ENCODE measurements around the gene TANC1.

Gene TANC1

GRCh38 chr2:159088906-159089305 lies 120.5 kb downstream of the TANC1 start:
- Histone ChIP-seq H3K18ac (ENCODE audit: low read length) (no peak overlapping the region), H3K27ac (ENCODE audit: low read depth, low read length) (no peak overlapping the region), H3K4me2 (ENCODE audit: low read length) (no peak overlapping the region), H2AFZ (ENCODE audit: insufficient read depth, low read length, poor library complexity) (no peak overlapping the region), H3K14ac (ENCODE audit: low read length) (no peak overlapping the region), H4K91ac (ENCODE audit: low read depth, low read length) (no peak overlapping the region), H3K79me2 (ENCODE audit: control insufficient read depth, insufficient read depth, low read length, poor library complexity) (no peaks in the 10 kb centered on the region), H3K79me1 (ENCODE audit: low read length) (peaks cover 2% of the 10 kb centered on the region), H2AK5ac (ENCODE audit: low read length) (no peak overlapping the region), H3K27me3 (ENCODE audit: insufficient read depth, low read length) (no peaks in the 10 kb centered on the region), H4K12ac (ENCODE audit: low read depth, low read length) (no peak overlapping the region), H3K9ac (ENCODE audit: low read length) (no peak overlapping the region), H2BK12ac (ENCODE audit: low read length) (no peak overlapping the region), H2BK120ac (ENCODE audit: insufficient read depth, low read length, poor library complexity) (no peak overlapping the region), H3K4me1 (ENCODE audit: control insufficient read depth in 1 of 2, insufficient read depth in 2 of 2, low read length in 2 of 2) (peaks cover 6 to 9% of the 10 kb centered on the region in 2 experiments), H3K4ac (ENCODE audit: low read depth, low read length) (no peak overlapping the region), H3K36me3 (ENCODE audit: control insufficient read depth in 1 of 2, insufficient read depth in 2 of 2, low read length in 2 of 2) (peaks cover 0 to 7% of the 10 kb centered on the region in 2 experiments), H3K23ac (ENCODE audit: low read length) (no peak overlapping the region), H2BK5ac (ENCODE audit: low read depth, low read length, poor library complexity) (no peak overlapping the region), H3K9me3 (ENCODE audit: insufficient read depth, low read depth, low read length) (no peaks in the 10 kb centered on the region), H4K8ac (ENCODE audit: low read depth, low read length) (no peak overlapping the region), H3K4me3 (ENCODE audit: low read depth, low read length) (no peak overlapping the region)
- WGBS (ENCODE audit: extremely low coverage, insufficient coverage, insufficient read length): no CpG with 5 or more reads among the region's 1 CpG
- no peak for DNase-seq

DNA sequence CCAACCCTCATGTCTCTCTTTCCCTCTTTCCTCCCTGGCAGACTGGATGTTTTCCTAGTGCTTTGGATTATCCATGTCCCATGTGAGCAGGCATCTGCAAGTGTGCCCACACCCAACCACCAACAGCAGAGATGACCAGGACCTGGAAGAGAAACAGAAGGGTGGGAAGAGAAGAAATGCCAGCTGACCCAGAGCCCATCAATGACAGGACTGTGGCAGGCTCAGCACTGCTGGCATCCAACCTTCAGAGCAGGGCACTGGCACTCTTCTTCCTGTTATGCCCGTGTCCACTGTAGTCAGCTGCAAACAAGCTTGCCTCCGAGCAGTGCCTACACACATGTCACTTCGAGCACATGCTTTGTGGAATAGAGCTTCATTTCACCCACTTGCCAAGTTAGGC lies 121.1 kb downstream of the TANC1 start:
- Histone ChIP-seq H4K12ac (ENCODE audit: low read depth, low read length) (no peak overlapping the region), H4K91ac (ENCODE audit: low read depth, low read length) (no peak overlapping the region), H2BK120ac (ENCODE audit: insufficient read depth, low read length, poor library complexity) (no peak overlapping the region), H2AK5ac (ENCODE audit: low read length) (no peak overlapping the region), H3K9me3 (ENCODE audit: insufficient read depth, low read depth, low read length) (no peaks in the 10 kb centered on the region), H3K4ac (ENCODE audit: low read depth, low read length) (no peak overlapping the region), H3K4me2 (ENCODE audit: low read length) (no peak overlapping the region), H3K4me3 (ENCODE audit: low read depth, low read length) (peak overlapping the region; percentile 10), H2BK12ac (ENCODE audit: low read length) (no peak overlapping the region), H3K14ac (ENCODE audit: low read length) (no peak overlapping the region), H3K9ac (ENCODE audit: low read length) (no peak overlapping the region), H2BK5ac (ENCODE audit: low read depth, low read length, poor library complexity) (no peak overlapping the region), H3K18ac (ENCODE audit: low read length) (no peak overlapping the region), H3K79me1 (ENCODE audit: low read length) (peaks cover 2% of the 10 kb centered on the region), H3K23ac (ENCODE audit: low read length) (no peak overlapping the region), H3K4me1 (ENCODE audit: control insufficient read depth in 1 of 2, insufficient read depth in 2 of 2, low read length in 2 of 2) (peaks cover 6 to 13% of the 10 kb centered on the region in 2 experiments), H3K79me2 (ENCODE audit: control insufficient read depth, insufficient read depth, low read length, poor library complexity) (no peaks in the 10 kb centered on the region), H4K8ac (ENCODE audit: low read depth, low read length) (no peak overlapping the region), H3K27me3 (ENCODE audit: insufficient read depth, low read length) (no peaks in the 10 kb centered on the region), H3K36me3 (ENCODE audit: control insufficient read depth in 1 of 2, insufficient read depth in 2 of 2, low read length in 2 of 2) (peaks cover 0 to 7% of the 10 kb centered on the region in 2 experiments), H3K27ac (ENCODE audit: low read depth, low read length) (no peak overlapping the region), H2AFZ (ENCODE audit: insufficient read depth, low read length, poor library complexity) (no peak overlapping the region)
- DNase-seq: no peak
- WGBS (ENCODE audit: extremely low coverage, insufficient coverage, insufficient read length): no CpG with 5 or more reads among the region's 3 CpGs

GRCh38 chr2:159090514-159091201 lies 122.2 kb downstream of the TANC1 start:
- H3K79me1 ChIP-seq (ENCODE audit: low read length): peaks cover 2% of the 10 kb centered on the region
- no peak overlapping the region for H3K23ac ChIP-seq (ENCODE audit: low read length)
- H3K14ac ChIP-seq (ENCODE audit: low read length): no peak overlapping the region
- no peak overlapping the region for H2AFZ ChIP-seq (ENCODE audit: insufficient read depth, low read length, poor library complexity)
- H4K12ac ChIP-seq (ENCODE audit: low read depth, low read length): no peak overlapping the region
- H3K18ac ChIP-seq (ENCODE audit: low read length): no peak overlapping the region
- no peak overlapping the region for H2BK120ac ChIP-seq (ENCODE audit: insufficient read depth, low read length, poor library complexity)
- no peaks in the 10 kb centered on the region for H3K79me2 ChIP-seq (ENCODE audit: control insufficient read depth, insufficient read depth, low read length, poor library complexity)
- H4K8ac ChIP-seq (ENCODE audit: low read depth, low read length): no peak overlapping the region
- H3K4me1 ChIP-seq (ENCODE audit: control insufficient read depth in 1 of 2, insufficient read depth in 2 of 2, low read length in 2 of 2): peaks cover 6 to 13% of the 10 kb centered on the region in 2 experiments
- H2BK5ac ChIP-seq (ENCODE audit: low read depth, low read length, poor library complexity): no peak overlapping the region
- no peak overlapping the region for H3K27ac ChIP-seq (ENCODE audit: low read depth, low read length)
- no peaks in the 10 kb centered on the region for H3K9me3 ChIP-seq (ENCODE audit: insufficient read depth, low read depth, low read length)
- H2BK12ac ChIP-seq (ENCODE audit: low read length): no peak overlapping the region
- H3K4me3 ChIP-seq (ENCODE audit: low read depth, low read length): no peak overlapping the region
- no peaks in the 10 kb centered on the region for H3K27me3 ChIP-seq (ENCODE audit: insufficient read depth, low read length)
- no peak overlapping the region for H4K91ac ChIP-seq (ENCODE audit: low read depth, low read length)
- no peak overlapping the region for H2AK5ac ChIP-seq (ENCODE audit: low read length)
- WGBS (ENCODE audit: extremely low coverage, insufficient coverage, insufficient read length): no CpG with 5 or more reads among the region's 11 CpGs
- H3K36me3 ChIP-seq (ENCODE audit: control insufficient read depth in 1 of 2, insufficient read depth in 2 of 2, low read length in 2 of 2): peaks cover 0 to 7% of the 10 kb centered on the region in 2 experiments
- no peak overlapping the region for H3K4ac ChIP-seq (ENCODE audit: low read depth, low read length)
- no peak overlapping the region for H3K9ac ChIP-seq (ENCODE audit: low read length)
- no peak overlapping the region for H3K4me2 ChIP-seq (ENCODE audit: low read length)
- DNase-seq: no peak

DNA sequence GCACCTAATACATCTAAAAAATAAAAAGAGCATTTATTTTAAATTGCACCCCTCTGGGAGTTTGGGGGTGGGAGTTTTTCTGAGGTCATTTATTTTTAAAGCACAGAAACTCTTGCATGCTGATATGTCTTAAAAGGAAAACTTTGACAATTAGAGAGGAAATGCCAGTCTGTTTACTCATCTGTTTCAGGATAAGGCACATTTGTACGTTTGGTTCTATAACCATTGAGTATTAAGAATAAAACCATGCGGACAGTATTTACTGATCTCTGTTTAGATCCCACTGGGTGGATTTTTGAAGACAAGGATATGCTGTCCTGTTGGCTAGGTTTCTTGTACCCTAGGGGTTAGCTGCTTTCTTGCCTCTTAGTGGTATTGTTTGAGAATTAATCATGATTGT lies 122.9 kb downstream of the TANC1 start:
- Histone ChIP-seq H3K4me2 (ENCODE audit: low read length) (no peak overlapping the region), H2AFZ (ENCODE audit: insufficient read depth, low read length, poor library complexity) (no peak overlapping the region), H3K18ac (ENCODE audit: low read length) (no peak overlapping the region), H2BK12ac (ENCODE audit: low read length) (no peak overlapping the region), H3K27me3 (ENCODE audit: insufficient read depth, low read length) (no peaks in the 10 kb centered on the region), H2BK120ac (ENCODE audit: insufficient read depth, low read length, poor library complexity) (no peak overlapping the region), H4K91ac (ENCODE audit: low read depth, low read length) (no peak overlapping the region), H3K4me3 (ENCODE audit: low read depth, low read length) (no peak overlapping the region), H3K79me1 (ENCODE audit: low read length) (peaks cover 2% of the 10 kb centered on the region), H4K12ac (ENCODE audit: low read depth, low read length) (no peak overlapping the region), H3K79me2 (ENCODE audit: control insufficient read depth, insufficient read depth, low read length, poor library complexity) (no peaks in the 10 kb centered on the region), H3K4ac (ENCODE audit: low read depth, low read length) (no peak overlapping the region), H3K23ac (ENCODE audit: low read length) (no peak overlapping the region), H4K8ac (ENCODE audit: low read depth, low read length) (no peak overlapping the region), H2AK5ac (ENCODE audit: low read length) (no peak overlapping the region), H3K27ac (ENCODE audit: low read depth, low read length) (no peak overlapping the region), H3K14ac (ENCODE audit: low read length) (no peak overlapping the region), H3K9me3 (ENCODE audit: insufficient read depth, low read depth, low read length) (peaks cover under 1% of the 10 kb centered on the region), H3K4me1 (ENCODE audit: control insufficient read depth in 1 of 2, insufficient read depth in 2 of 2, low read length in 2 of 2) (peaks cover 6 to 13% of the 10 kb centered on the region in 2 experiments), H2BK5ac (ENCODE audit: low read depth, low read length, poor library complexity) (no peak overlapping the region), H3K36me3 (ENCODE audit: control insufficient read depth in 1 of 2, insufficient read depth in 2 of 2, low read length in 2 of 2) (peaks cover 0 to 7% of the 10 kb centered on the region in 2 experiments), H3K9ac (ENCODE audit: low read length) (no peak overlapping the region)
- no CpG with 5 or more reads among the region's 2 CpGs for WGBS (ENCODE audit: extremely low coverage, insufficient coverage, insufficient read length)
- DNase-seq: peak in 1 of 2 donors; percentile 31

Data from trophoblast cell (in vitro differentiated cells and primary cell).